Measurements from ENCODE around the gene C16orf92. TPM values are rescaled to one million over a fixed set of nuclear protein-coding genes. Genes with fewer than 3 reads are reported as not detected.

Gene C16orf92
- not detected for polyA plus RNA-seq
- long read RNA-seq, donor 1 = 0 reads
- long read RNA-seq, donor 2 = 0 reads
- long read RNA-seq, donor 3 = 0 reads
- long read RNA-seq, donor 4 = 0 reads
- long read RNA-seq, donor 5 = 0 reads
- long read RNA-seq, donor 6 = 0 reads
- long read RNA-seq, donor 7 = 0 reads
- long read RNA-seq, donor 8 = 0 reads
- long read RNA-seq, donor 9 = 0 reads
- long read RNA-seq, donor 10 = 0 reads

- Histone ChIP-seq H3K36me3 (ENCODE audit: control insufficient read depth in 3 of 3, insufficient read depth in 2 of 3, low read depth in 1 of 3, low read length in 3 of 3) (no peaks in the 10 kb centered on the region), H3K9me3 (ENCODE audit: control insufficient read depth in 2 of 2, insufficient read depth in 1 of 2, low read depth in 1 of 2, low read length in 1 of 2) (no peaks in the 10 kb centered on the region), H3K27me3 (ENCODE audit: control insufficient read depth in 3 of 3, insufficient read depth in 3 of 3, low read length in 3 of 3) (peaks cover 3 to 32% (median 3%) of the 10 kb centered on the region in 3 donors), H3K27ac (ENCODE audit: low read depth in 1 of 3, low read length in 2 of 3) (no peak within 1 kb of the TSS), H3K4me1 (ENCODE audit: control insufficient read depth in 3 of 3, insufficient read depth in 2 of 3, low read depth in 1 of 3, low read length in 2 of 3) (peaks cover 0 to 6% (median 0%) of the 10 kb centered on the region in 3 donors), H3K4me3 (ENCODE audit: low read depth in 1 of 3, low read length in 3 of 3) (no peak within 1 kb of the TSS)
- FAIRE-seq (no peak), DNase-seq (no peak)
- WGBS, 3 donors = 84 to 88% (median 86%) methylated on average over 6 of the region's 6 CpGs
Observed at GRCh38 chr16:30022887-30023286, at the start of gene C16orf92. C16orf92 (plus strand) TSS chr16:30023198; CDS start chr16:30023341, 143 bp downstream.

- H3K4me1 ChIP-seq (ENCODE audit: control insufficient read depth in 3 of 3, insufficient read depth in 2 of 3, low read depth in 1 of 3, low read length in 2 of 3) = peaks cover 0 to 24% (median 12%) of the 10 kb centered on the region in 3 donors
- peak within 1 kb of the TSS; percentile 83 to 86 (median 83) for H3K4me3 ChIP-seq (ENCODE audit: low read depth in 1 of 3, low read length in 3 of 3)
- FAIRE-seq = no peak
- H3K27me3 ChIP-seq (ENCODE audit: control insufficient read depth in 3 of 3, insufficient read depth in 3 of 3, low read length in 3 of 3) = no peaks in the 10 kb centered on the region
- peak; percentile 97 to 99 for DNase-seq
- peaks cover 4 to 41% (median 8%) of the 10 kb centered on the region in 3 donors for H3K36me3 ChIP-seq (ENCODE audit: control insufficient read depth in 3 of 3, insufficient read depth in 2 of 3, low read depth in 1 of 3, low read length in 3 of 3)
- peak within 1 kb of the TSS; percentile 66 to 95 (median 80) for H3K27ac ChIP-seq (ENCODE audit: low read depth in 1 of 3, low read length in 2 of 3)
- 4 to 6% (median 6%) methylated on average over 55 to 75 of the region's 75 CpGs for WGBS, 3 donors
- H3K9me3 ChIP-seq (ENCODE audit: control insufficient read depth in 2 of 2, insufficient read depth in 1 of 2, low read depth in 1 of 2, low read length in 1 of 2) = peaks cover 0 to 6% of the 10 kb centered on the region in 2 donors
Observed at GRCh38 chr16:29973384-29974246, 49.4 kb upstream of the C16orf92 start, which contains the start of gene TAOK2. TAOK2 (plus strand) TSS chr16:29973868; CDS start chr16:29977773, 3,905 bp downstream.

- Histone ChIP-seq H3K4me3 (ENCODE audit: low read depth in 1 of 3, low read length in 3 of 3) (peak overlapping the region; percentile 83 to 86 (median 83)), H3K27me3 (ENCODE audit: control insufficient read depth in 3 of 3, insufficient read depth in 3 of 3, low read length in 3 of 3) (no peaks in the 10 kb centered on the region), H3K36me3 (ENCODE audit: control insufficient read depth in 3 of 3, insufficient read depth in 2 of 3, low read depth in 1 of 3, low read length in 3 of 3) (peaks cover 6 to 43% (median 7%) of the 10 kb centered on the region in 3 donors), H3K27ac (ENCODE audit: low read depth in 1 of 3, low read length in 2 of 3) (peak overlapping the region in 2 of 3 donors; percentile 80 to 95), H3K9me3 (ENCODE audit: control insufficient read depth in 2 of 2, insufficient read depth in 1 of 2, low read depth in 1 of 2, low read length in 1 of 2) (peaks cover 0 to 6% of the 10 kb centered on the region in 2 donors), H3K4me1 (ENCODE audit: control insufficient read depth in 3 of 3, insufficient read depth in 2 of 3, low read depth in 1 of 3, low read length in 2 of 3) (peaks cover 0 to 24% (median 12%) of the 10 kb centered on the region in 3 donors)
- WGBS, 3 donors = 2% methylated on average over 23 to 31 of the region's 31 CpGs
- FAIRE-seq = no peak
- DNase-seq = peak; percentile 24 to 52
Observed at GRCh38 chr16:29974291-29975133, 48.5 kb upstream of the C16orf92 start.

GRCh38 chr16:29975134-29975538, 47.9 kb upstream of the C16orf92 start:
- Histone ChIP-seq H3K27me3 (ENCODE audit: control insufficient read depth in 3 of 3, insufficient read depth in 3 of 3, low read length in 3 of 3) (no peaks in the 10 kb centered on the region), H3K4me3 (ENCODE audit: low read depth in 1 of 3, low read length in 3 of 3) (peak overlapping the region in 2 of 3 donors; percentile 83), H3K9me3 (ENCODE audit: control insufficient read depth in 2 of 2, insufficient read depth in 1 of 2, low read depth in 1 of 2, low read length in 1 of 2) (peaks cover 0 to 6% of the 10 kb centered on the region in 2 donors), H3K36me3 (ENCODE audit: control insufficient read depth in 3 of 3, insufficient read depth in 2 of 3, low read depth in 1 of 3, low read length in 3 of 3) (peaks cover 4 to 43% (median 11%) of the 10 kb centered on the region in 3 donors), H3K4me1 (ENCODE audit: control insufficient read depth in 3 of 3, insufficient read depth in 2 of 3, low read depth in 1 of 3, low read length in 2 of 3) (peaks cover 0 to 24% (median 12%) of the 10 kb centered on the region in 3 donors), H3K27ac (ENCODE audit: low read depth in 1 of 3, low read length in 2 of 3) (peak overlapping the region in 1 of 3 donors; percentile 95)
- DNase-seq = no peak
- no peak for FAIRE-seq
- 42 to 65% (median 54%) methylated on average over 5 of the region's 5 CpGs for WGBS, 3 donors

- Histone ChIP-seq H3K4me1 (ENCODE audit: control insufficient read depth in 3 of 3, insufficient read depth in 2 of 3, low read depth in 1 of 3, low read length in 2 of 3) (peaks cover 0 to 24% (median 12%) of the 10 kb centered on the region in 3 donors), H3K36me3 (ENCODE audit: control insufficient read depth in 3 of 3, insufficient read depth in 2 of 3, low read depth in 1 of 3, low read length in 3 of 3) (peaks cover 4 to 45% (median 11%) of the 10 kb centered on the region in 3 donors), H3K27ac (ENCODE audit: low read depth in 1 of 3, low read length in 2 of 3) (peak overlapping the region in 1 of 3 donors; percentile 18), H3K4me3 (ENCODE audit: low read depth in 1 of 3, low read length in 3 of 3) (peak overlapping the region in 2 of 3 donors; percentile 83), H3K27me3 (ENCODE audit: control insufficient read depth in 3 of 3, insufficient read depth in 3 of 3, low read length in 3 of 3) (no peaks in the 10 kb centered on the region), H3K9me3 (ENCODE audit: control insufficient read depth in 2 of 2, insufficient read depth in 1 of 2, low read depth in 1 of 2, low read length in 1 of 2) (peaks cover 0 to 6% of the 10 kb centered on the region in 2 donors)
- 12 to 17% (median 13%) methylated on average over 6 of the region's 6 CpGs for WGBS, 3 donors
- DNase-seq = no peak
- no peak for FAIRE-seq
Observed at GRCh38 chr16:29975811-29976511, 47.0 kb upstream of the C16orf92 start.

GRCh38 chr16:29977063-29977825, 45.8 kb upstream of the C16orf92 start:
- Histone ChIP-seq H3K27me3 (ENCODE audit: control insufficient read depth in 3 of 3, insufficient read depth in 3 of 3, low read length in 3 of 3) (no peaks in the 10 kb centered on the region), H3K9me3 (ENCODE audit: control insufficient read depth in 2 of 2, insufficient read depth in 1 of 2, low read depth in 1 of 2, low read length in 1 of 2) (peaks cover 0 to 6% of the 10 kb centered on the region in 2 donors), H3K36me3 (ENCODE audit: control insufficient read depth in 3 of 3, insufficient read depth in 2 of 3, low read depth in 1 of 3, low read length in 3 of 3) (peaks cover 12 to 49% (median 20%) of the 10 kb centered on the region in 3 donors), H3K27ac (ENCODE audit: low read depth in 1 of 3, low read length in 2 of 3) (peak overlapping the region in 1 of 3 donors; percentile 12), H3K4me1 (ENCODE audit: control insufficient read depth in 3 of 3, insufficient read depth in 2 of 3, low read depth in 1 of 3, low read length in 2 of 3) (peaks cover 0 to 24% (median 12%) of the 10 kb centered on the region in 3 donors), H3K4me3 (ENCODE audit: low read depth in 1 of 3, low read length in 3 of 3) (no peak overlapping the region)
- DNase-seq (no peak), FAIRE-seq (no peak)
- 80 to 93% (median 88%) methylated on average over 9 of the region's 9 CpGs for WGBS, 3 donors

GRCh38 chr16:29978081-29978480, 44.9 kb upstream of the C16orf92 start:
- DNase-seq (no peak), FAIRE-seq (no peak)
- H3K4me1 ChIP-seq (ENCODE audit: control insufficient read depth in 3 of 3, insufficient read depth in 2 of 3, low read depth in 1 of 3, low read length in 2 of 3) = peaks cover 0 to 24% (median 12%) of the 10 kb centered on the region in 3 donors
- peaks cover 15 to 53% (median 28%) of the 10 kb centered on the region in 3 donors for H3K36me3 ChIP-seq (ENCODE audit: control insufficient read depth in 3 of 3, insufficient read depth in 2 of 3, low read depth in 1 of 3, low read length in 3 of 3)
- H3K27ac ChIP-seq (ENCODE audit: low read depth in 1 of 3, low read length in 2 of 3) = peak overlapping the region in 1 of 3 donors; percentile 8
- H3K9me3 ChIP-seq (ENCODE audit: control insufficient read depth in 2 of 2, insufficient read depth in 1 of 2, low read depth in 1 of 2, low read length in 1 of 2) = peaks cover 0 to 3% of the 10 kb centered on the region in 2 donors
- WGBS, 3 donors = 93 to 95% (median 94%) methylated on average over 9 of the region's 9 CpGs
- no peak overlapping the region for H3K4me3 ChIP-seq (ENCODE audit: low read depth in 1 of 3, low read length in 3 of 3)
- no peaks in the 10 kb centered on the region for H3K27me3 ChIP-seq (ENCODE audit: control insufficient read depth in 3 of 3, insufficient read depth in 3 of 3, low read length in 3 of 3)
